ENCODE data around the gene MBD3L3. TPM values are rescaled to one million over a fixed set of nuclear protein-coding genes. Genes with fewer than 3 reads are reported as not detected.
"Not testable (repeated sequence)": the region's sequence is repeated elsewhere in the genome, so short reads cannot be mapped to it uniquely, and the experiment has no call there.

MBD3L3 gene
- total RNA-seq, 5 donors from 2014 or later (not counting 1 experiment from before 2014, with no cell fraction given) = not detected

DNA sequence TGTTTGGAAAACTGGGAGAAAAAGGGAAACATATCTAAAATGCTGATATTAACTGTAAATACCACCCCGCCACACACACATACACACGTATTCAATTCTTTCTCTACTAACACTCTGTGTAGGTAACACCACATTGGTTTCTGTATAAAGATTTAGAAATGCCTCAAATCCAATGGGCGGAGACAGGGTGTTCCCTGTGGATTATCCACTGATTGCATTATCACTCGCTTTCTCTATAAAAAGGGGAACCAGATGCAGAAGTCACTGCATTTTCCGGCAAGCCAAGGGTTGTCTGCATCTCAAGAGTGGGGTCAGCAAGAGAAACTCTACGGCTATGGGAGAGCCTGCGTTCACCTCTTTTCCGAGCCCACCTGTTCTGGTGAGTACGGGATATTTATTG, 28.2 kb downstream of the MBD3L3 start, which contains the start of gene MBD3L5:
Gene MBD3L5 (plus strand): TSS at position 301 of the 400 bp plus-strand sequence. CDS start 34 bp downstream, at position 335.
- CTCF ChIA-PET = interaction anchor here in 1 of 2 donors (0.6 kb wide), 1 partner anchor 356 kb away, joined by 3 read pairs; no protein-coding TSS in a partner anchor
- H3K36me3 ChIP-seq (ENCODE audit: control insufficient read depth in 2 of 2, extremely low read depth in 1 of 2, insufficient read depth in 1 of 2, low read length in 1 of 2); H3K4me1 Mint-ChIP-seq; H3K4me3 Mint-ChIP-seq; H3K9me3 ChIP-seq; H3K27ac ChIP-seq (ENCODE audit: low read length); POLR2A ChIA-PET; H3K4me1 ChIP-seq (ENCODE audit: control insufficient read depth in 1 of 2, extremely low read depth in 1 of 2, insufficient read depth in 2 of 2, low read length in 2 of 2); H3K27me3 Mint-ChIP-seq; H3K36me3 Mint-ChIP-seq; H3K9me3 Mint-ChIP-seq; ATAC-seq (replicated peaks in 1 of 4); DNase-seq; H3K27me3 ChIP-seq (replicated peaks in 1 of 2; ENCODE audit: control insufficient read depth in 2 of 2, extremely low read depth in 1 of 2, insufficient read depth in 2 of 2, low read length in 1 of 2); H3K27ac Mint-ChIP-seq; H3K4me3 ChIP-seq (ENCODE audit: control insufficient read depth in 1 of 2, extremely low read depth in 1 of 2, low read length in 1 of 2): not testable (repeated sequence)
- no CpG with 5 or more reads among the region's 9 CpGs for WGBS (ENCODE audit: insufficient coverage)

DNA sequence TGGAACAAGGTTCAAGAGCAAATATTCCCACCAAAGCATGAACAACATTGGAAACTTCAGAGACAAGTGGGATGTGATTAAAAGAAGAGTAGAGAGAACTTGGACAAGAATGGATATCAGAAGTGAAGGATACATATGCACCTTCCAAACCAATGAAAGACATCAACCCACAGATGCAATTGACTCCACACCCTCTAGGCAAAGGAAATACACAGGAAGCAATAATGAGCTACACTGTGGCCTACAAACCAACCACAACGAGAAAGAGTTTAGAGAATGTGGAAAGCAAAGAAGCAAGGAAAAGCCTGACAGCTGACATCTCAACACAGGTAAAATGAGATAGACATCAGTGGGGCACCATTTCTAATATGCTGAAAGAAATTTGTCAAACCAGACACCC, 29.7 kb downstream of the MBD3L3 start:
- DNase-seq; H3K9me3 Mint-ChIP-seq; H3K27ac Mint-ChIP-seq; POLR2A ChIA-PET; H3K27me3 Mint-ChIP-seq; H3K36me3 Mint-ChIP-seq; H3K27me3 ChIP-seq (replicated peaks in 1 of 2; ENCODE audit: control insufficient read depth in 2 of 2, extremely low read depth in 1 of 2, insufficient read depth in 2 of 2, low read length in 1 of 2); H3K9me3 ChIP-seq; H3K4me3 Mint-ChIP-seq; H3K4me1 ChIP-seq (ENCODE audit: control insufficient read depth in 1 of 2, extremely low read depth in 1 of 2, insufficient read depth in 2 of 2, low read length in 2 of 2); H3K27ac ChIP-seq (ENCODE audit: low read length); H3K36me3 ChIP-seq (ENCODE audit: control insufficient read depth in 2 of 2, extremely low read depth in 1 of 2, insufficient read depth in 1 of 2, low read length in 1 of 2); CTCF ChIA-PET; H3K4me1 Mint-ChIP-seq; ATAC-seq (replicated peaks in 1 of 4); H3K4me3 ChIP-seq (ENCODE audit: control insufficient read depth in 1 of 2, extremely low read depth in 1 of 2, low read length in 1 of 2): not testable (repeated sequence)
- no CpG with 5 or more reads among the region's 1 CpG for WGBS (ENCODE audit: insufficient coverage)

DNA sequence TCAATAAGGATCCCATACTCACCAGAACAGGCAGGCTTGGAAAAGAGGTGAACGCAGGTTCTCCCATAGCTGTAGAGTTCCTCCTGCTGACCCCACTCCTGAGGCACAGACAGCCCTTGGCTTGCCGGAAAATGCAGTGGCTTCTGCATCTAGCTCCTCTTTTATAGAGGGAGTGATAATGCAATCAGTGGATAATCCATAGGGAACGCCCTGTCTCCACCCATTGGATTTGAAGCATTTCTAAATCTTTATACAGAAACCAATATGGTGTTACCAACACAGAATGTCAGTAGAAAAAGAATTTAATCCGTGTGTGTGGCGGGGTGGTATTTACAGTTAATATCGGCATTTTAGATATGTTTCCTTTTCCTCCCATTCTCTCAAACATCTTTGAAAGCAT, 37.1 kb downstream of the MBD3L3 start, which contains the start of gene MBD3L2B:
Gene MBD3L2B (minus strand): TSS at position 101 of the 400 bp plus-strand sequence. CDS start 34 bp downstream, at position 67.
- CTCF ChIA-PET = not testable (repeated sequence)
- WGBS (ENCODE audit: insufficient coverage) = no CpG with 5 or more reads among the region's 6 CpGs

DNA sequence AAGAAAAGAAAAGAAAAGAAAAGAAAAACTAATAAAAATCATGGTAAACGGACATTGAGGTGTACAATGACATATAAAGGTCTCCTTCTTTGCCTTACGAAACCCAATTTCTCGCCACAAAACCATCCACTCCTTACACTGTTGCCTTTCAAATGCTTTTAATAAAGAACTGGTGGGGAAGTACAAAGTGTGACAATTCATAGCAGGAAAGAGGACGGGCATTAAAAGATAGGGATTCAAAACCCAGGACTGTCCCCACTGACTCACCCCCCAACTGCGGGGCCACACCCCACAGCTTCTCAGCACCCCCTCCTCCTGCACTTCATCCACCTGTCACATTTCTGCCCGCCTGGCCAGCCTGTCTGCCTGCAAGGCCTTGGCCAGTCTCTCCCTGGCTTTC, 39.6 kb downstream of the MBD3L3 start:
- ChIA-PET POLR2A (no interaction called here), CTCF (interaction anchor here in 1 of 2 donors (0.6 kb wide), 1 partner anchor 409 kb away, joined by 3 read pairs; no protein-coding TSS in a partner anchor)
- Histone ChIP-seq H3K4me3 (ENCODE audit: control insufficient read depth in 1 of 2, extremely low read depth in 1 of 2, low read length in 1 of 2) (no peak overlapping the region), H3K4me1 (ENCODE audit: control insufficient read depth in 1 of 2, extremely low read depth in 1 of 2, insufficient read depth in 2 of 2, low read length in 2 of 2) (peaks cover under 1 to 4% of the 10 kb centered on the region in 2 experiments), H3K27ac (ENCODE audit: low read length) (no peak overlapping the region), H3K36me3 (ENCODE audit: control insufficient read depth in 2 of 2, extremely low read depth in 1 of 2, insufficient read depth in 1 of 2, low read length in 1 of 2) (no peaks in the 10 kb centered on the region), H3K27me3 (replicated peaks in 1 of 2; ENCODE audit: control insufficient read depth in 2 of 2, extremely low read depth in 1 of 2, insufficient read depth in 2 of 2, low read length in 1 of 2) (no peaks in the 10 kb centered on the region), H3K9me3 (no peaks in the 10 kb centered on the region)
- peaks cover 3 to 15% (median 6%) of the 10 kb centered on the region in 3 donors for H3K4me1 Mint-ChIP-seq
- H3K27ac Mint-ChIP-seq = no peak overlapping the region
- DNase-seq (no peak), ATAC-seq (replicated peaks in 1 of 4) (no peak)
- no peaks in the 10 kb centered on the region for H3K36me3 Mint-ChIP-seq
- no peak overlapping the region for H3K4me3 Mint-ChIP-seq
- no peaks in the 10 kb centered on the region for H3K27me3 Mint-ChIP-seq
- no peaks in the 10 kb centered on the region for H3K9me3 Mint-ChIP-seq
- WGBS (ENCODE audit: insufficient coverage) = no CpG with 5 or more reads among the region's 6 CpGs

More for the DNA sequence above, 37.1 kb downstream of the MBD3L3 start, which contains the start of gene MBD3L2B:
- H3K36me3 ChIP-seq (ENCODE audit: control insufficient read depth in 2 of 2, extremely low read depth in 1 of 2, insufficient read depth in 1 of 2, low read length in 1 of 2); H3K4me3 Mint-ChIP-seq; ATAC-seq (replicated peaks in 1 of 4); H3K4me1 ChIP-seq (ENCODE audit: control insufficient read depth in 1 of 2, extremely low read depth in 1 of 2, insufficient read depth in 2 of 2, low read length in 2 of 2); H3K27me3 Mint-ChIP-seq; H3K27me3 ChIP-seq (replicated peaks in 1 of 2; ENCODE audit: control insufficient read depth in 2 of 2, extremely low read depth in 1 of 2, insufficient read depth in 2 of 2, low read length in 1 of 2); POLR2A ChIA-PET; DNase-seq; H3K4me3 ChIP-seq (ENCODE audit: control insufficient read depth in 1 of 2, extremely low read depth in 1 of 2, low read length in 1 of 2); H3K27ac ChIP-seq (ENCODE audit: low read length); H3K36me3 Mint-ChIP-seq; H3K9me3 Mint-ChIP-seq; H3K9me3 ChIP-seq; H3K4me1 Mint-ChIP-seq; H3K27ac Mint-ChIP-seq: not testable (repeated sequence)

DNA sequence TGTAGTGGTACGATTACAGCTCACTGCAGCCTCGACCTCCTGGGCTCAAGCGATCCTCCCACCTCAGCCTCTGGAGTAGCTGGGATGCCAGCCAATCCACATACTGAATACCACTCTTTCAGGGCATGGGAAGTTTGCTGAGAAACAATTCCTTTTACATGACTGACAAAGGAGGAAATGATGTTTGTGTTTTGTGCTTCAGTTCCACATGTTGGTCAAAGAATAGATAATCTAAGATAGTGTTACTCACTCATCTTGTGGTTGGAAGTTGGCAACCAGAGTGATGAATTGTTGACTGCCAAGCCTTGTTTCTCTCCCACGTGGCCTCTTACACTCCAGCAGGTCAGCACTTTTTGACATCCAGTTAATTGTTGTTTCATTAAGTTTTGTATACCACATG, 44.8 kb downstream of the MBD3L3 start:
- no CpG with 5 or more reads among the region's 4 CpGs for WGBS (ENCODE audit: insufficient coverage)
- H3K4me1 Mint-ChIP-seq = peaks cover 29 to 53% (median 40%) of the 10 kb centered on the region in 3 donors
- peak overlapping the region; percentile 83 to 89 for H3K27ac Mint-ChIP-seq
- H3K4me3 Mint-ChIP-seq = no peak overlapping the region
- CTCF ChIA-PET = no interaction called here
- H3K9me3 Mint-ChIP-seq = no peaks in the 10 kb centered on the region
- Histone ChIP-seq H3K27ac (ENCODE audit: low read length) (no peak overlapping the region), H3K36me3 (ENCODE audit: control insufficient read depth in 2 of 2, extremely low read depth in 1 of 2, insufficient read depth in 1 of 2, low read length in 1 of 2) (no peaks in the 10 kb centered on the region), H3K4me1 (ENCODE audit: control insufficient read depth in 1 of 2, extremely low read depth in 1 of 2, insufficient read depth in 2 of 2, low read length in 2 of 2) (peaks cover 11 to 25% of the 10 kb centered on the region in 2 experiments), H3K27me3 (replicated peaks in 1 of 2; ENCODE audit: control insufficient read depth in 2 of 2, extremely low read depth in 1 of 2, insufficient read depth in 2 of 2, low read length in 1 of 2) (no peaks in the 10 kb centered on the region), H3K9me3 (no peaks in the 10 kb centered on the region), H3K4me3 (ENCODE audit: control insufficient read depth in 1 of 2, extremely low read depth in 1 of 2, low read length in 1 of 2) (no peak overlapping the region)
- POLR2A ChIA-PET = no interaction called here
- DNase-seq (no peak), ATAC-seq (replicated peaks in 1 of 4) (peak in 3 of 4 experiments; percentile 37 to 72 (median 70))
- H3K27me3 Mint-ChIP-seq = no peaks in the 10 kb centered on the region
- no peaks in the 10 kb centered on the region for H3K36me3 Mint-ChIP-seq

DNA sequence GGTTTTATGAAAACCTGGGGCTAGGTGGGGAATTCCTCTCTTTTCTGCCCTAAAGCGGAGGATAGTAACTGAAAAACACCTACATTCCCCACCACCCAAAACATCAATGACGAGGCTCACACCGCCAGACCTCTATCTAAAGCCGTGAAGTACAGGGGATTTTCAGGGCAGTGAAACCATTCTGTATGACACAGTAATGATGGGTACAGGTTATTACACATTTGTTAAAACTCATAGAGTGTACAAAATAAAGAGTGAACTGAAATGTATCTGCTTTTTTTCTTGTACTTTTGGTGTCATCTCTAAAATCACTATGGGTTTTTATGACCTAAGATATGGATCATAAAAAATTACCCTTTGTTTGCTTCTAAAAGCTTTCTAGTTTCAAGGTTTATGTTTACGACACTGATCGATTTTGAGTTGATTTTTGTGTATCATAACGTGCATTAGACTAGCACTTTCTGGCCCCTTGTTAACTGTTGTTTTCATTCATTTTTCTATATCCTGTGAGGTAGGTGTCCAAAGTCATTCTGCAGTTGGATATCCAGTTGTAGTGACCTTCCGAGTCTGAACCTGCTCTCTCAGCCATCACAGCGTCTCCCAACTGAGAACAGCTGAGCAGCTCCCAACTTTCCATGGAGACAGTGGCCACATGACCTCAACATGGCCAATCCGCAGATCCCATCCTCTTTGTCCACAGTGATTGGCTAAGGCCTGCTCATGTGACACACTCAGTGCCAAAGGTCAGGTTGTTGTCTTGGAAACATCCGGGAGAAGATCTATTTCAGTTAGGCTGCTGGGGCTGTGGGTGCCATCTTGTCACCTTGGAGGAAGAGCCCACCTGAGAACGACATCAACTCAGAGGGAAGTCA, 47.5 kb downstream of the MBD3L3 start:
- Mint-ChIP-seq H3K27me3 (no peaks in the 10 kb centered on the region), H3K9me3 (no peaks in the 10 kb centered on the region), H3K27ac (peak overlapping the region in 1 of 2 donors; percentile 48), H3K4me1 (peaks cover 49 to 72% (median 51%) of the 10 kb centered on the region in 3 donors), H3K4me3 (no peak overlapping the region), H3K36me3 (peaks cover 3% of the 10 kb centered on the region)
- DNase-seq = no peak
- ChIA-PET POLR2A (interaction anchor here in 1 of 2 donors (0.6 kb wide), 1 partner anchor 488 kb away, joined by 3 read pairs; no protein-coding TSS in a partner anchor), CTCF (no interaction called here)
- ATAC-seq (replicated peaks in 1 of 4) = peak in 1 of 4 experiments; percentile 25
- Histone ChIP-seq H3K9me3 (no peaks in the 10 kb centered on the region), H3K4me3 (ENCODE audit: control insufficient read depth in 1 of 2, extremely low read depth in 1 of 2, low read length in 1 of 2) (no peak overlapping the region), H3K27ac (ENCODE audit: low read length) (no peak overlapping the region), H3K4me1 (ENCODE audit: control insufficient read depth in 1 of 2, extremely low read depth in 1 of 2, insufficient read depth in 2 of 2, low read length in 2 of 2) (peaks cover 17 to 33% of the 10 kb centered on the region in 2 experiments), H3K27me3 (replicated peaks in 1 of 2; ENCODE audit: control insufficient read depth in 2 of 2, extremely low read depth in 1 of 2, insufficient read depth in 2 of 2, low read length in 1 of 2) (no peaks in the 10 kb centered on the region), H3K36me3 (ENCODE audit: control insufficient read depth in 2 of 2, extremely low read depth in 1 of 2, insufficient read depth in 1 of 2, low read length in 1 of 2) (no peaks in the 10 kb centered on the region)
- WGBS (ENCODE audit: insufficient coverage) = 89% methylated on average over 4 of the region's 12 CpGs
